Natural killer cell (primary cell): Measurements from ENCODE around the gene PRR20G. TPM values are rescaled to one million over a fixed set of nuclear protein-coding genes. Genes with fewer than 3 reads are reported as not detected.
"Not testable (repeated sequence)": the region's sequence is repeated elsewhere in the genome, so short reads cannot be mapped to it uniquely, and the experiment has no call there.

Experiments used
- ATAC-seq, 3 donors: fragments of 150-1000 bp in 2 of 3; fragments of 200-7000 bp in 1 of 3; cut with Tn5 transposase; 1 replicate in 1 of 3; 2 replicates in 2 of 3; pipeline ENCODE4 v1.10.0; 2021; ENCODE audit warnings: mild to moderate bottlenecking in 2 of 3, moderate library complexity in 2 of 3
- DNase-seq, 2 donors: peaks; one replicate each; pipeline versions ENCODE4 v3.0.0 to v3.0.0-alpha.2; 2013 to 2021; ENCODE audit warnings: mixed read lengths in 1 of 2
- H3K27ac ChIP-seq: one replicate; pipeline ENCODE4 v1.5.1; 2013; ENCODE audit warnings: mild to moderate bottlenecking, low read length
- H3K27me3 ChIP-seq: one replicate; pipeline ENCODE4 v1.6.1; 2013; ENCODE audit warnings: low read length; ENCODE audit not compliant: control insufficient read depth, insufficient read depth
- H3K36me3 ChIP-seq: one replicate; pipeline ENCODE4 v1.6.1; 2013; ENCODE audit warnings: low read length; ENCODE audit not compliant: control insufficient read depth, insufficient read depth
- H3K4me1 ChIP-seq: one replicate; pipeline ENCODE4 v1.6.1; 2013; ENCODE audit warnings: low read length; ENCODE audit not compliant: control insufficient read depth, insufficient read depth
- H3K4me3 ChIP-seq: one replicate; pipeline ENCODE4 v1.5.1; 2013; ENCODE audit warnings: low read length
- H3K9me3 ChIP-seq: one replicate; pipeline ENCODE4 v1.6.1; 2013; ENCODE audit warnings: low read length; ENCODE audit not compliant: control insufficient read depth, insufficient read depth
- H3K27ac Mint-ChIP-seq, 2 donors: one replicate each; pipeline ENCODE4 v1.8.0; 2022; ENCODE audit warnings: mild to moderate bottlenecking in 2 of 2, mixed read lengths in 2 of 2, moderate library complexity in 1 of 2
- H3K27me3 Mint-ChIP-seq, 2 donors: one replicate each; pipeline ENCODE4 v1.8.0; 2022; ENCODE audit warnings: low read depth in 2 of 2, mixed read lengths in 2 of 2
- H3K36me3 Mint-ChIP-seq: one replicate; pipeline ENCODE4 v1.8.0; 2022; ENCODE audit warnings: mixed read lengths
- H3K4me1 Mint-ChIP-seq, 2 donors: one replicate each; pipeline ENCODE4 v1.8.0; 2022; ENCODE audit warnings: mixed read lengths in 2 of 2
- H3K4me3 Mint-ChIP-seq: one replicate; pipeline ENCODE4 v1.8.0; 2022; ENCODE audit warnings: mild to moderate bottlenecking, moderate library complexity, mixed read lengths
- H3K9me3 Mint-ChIP-seq, 2 donors: one replicate each; pipeline ENCODE4 v1.8.0; 2022; ENCODE audit warnings: mixed read lengths in 2 of 2
- CTCF ChIP-seq: fragments of 200-600 bp; IDR thresholded peaks from one replicate; pipeline ENCODE4 v1.8.0; 2022; ENCODE audit warnings: antibody characterized with exemption
- WGBS: methylation state at CpG from one replicate; pipeline ENCODE4 v1.1.7; 2013; ENCODE audit warnings: missing lambda C conversion rate; ENCODE audit not compliant: insufficient coverage; 5-methylcytosine and 5-hydroxymethylcytosine counted together
- intact Hi-C: fragments of 100-400 bp; cut with micrococcal nuclease; formaldehyde crosslinking; loops from one replicate; pipeline ENCODE4 v1.14.2; 2022
- total RNA-seq, 4 donors: library from RNA; stranded (reverse); fragments of 120-200 nt in 1 of 4; gene quantifications; one replicate each; pipeline versions ENCODE4 v1.2.3 to v1.2.4, GENCODE V29; 2013 to 2022

The PRR20G gene
- total RNA-seq, 3 donors from 2014 or later (not counting 1 experiment from before 2014, with no cell fraction given) = not detected

- Histone ChIP-seq H3K9me3 (no peaks in the 10 kb centered on the region), H3K4me3 (no peak overlapping the region), H3K27ac (no peak overlapping the region), H3K27me3 (no peaks in the 10 kb centered on the region), H3K4me1 (no peaks in the 10 kb centered on the region), H3K36me3 (no peaks in the 10 kb centered on the region)
- H3K27me3 Mint-ChIP-seq = peaks cover 3 to 14% of the 10 kb centered on the region in 2 donors
- H3K4me3 Mint-ChIP-seq = no peak overlapping the region
- peaks cover 0 to 3% of the 10 kb centered on the region in 2 donors for H3K9me3 Mint-ChIP-seq
- intact Hi-C loops = no loop called here
- no peak for TF ChIP-seq CTCF
- DNase-seq = no peak
- no peaks in the 10 kb centered on the region for H3K36me3 Mint-ChIP-seq
- H3K27ac Mint-ChIP-seq = no peak overlapping the region
- WGBS = 64% methylated on average over 4 of the region's 4 CpGs
- no peak for ATAC-seq
- no peaks in the 10 kb centered on the region for H3K4me1 Mint-ChIP-seq
Measured at GRCh38 chr3:127320529-127321121, 32.8 kb upstream of the PRR20G start.

DNA sequence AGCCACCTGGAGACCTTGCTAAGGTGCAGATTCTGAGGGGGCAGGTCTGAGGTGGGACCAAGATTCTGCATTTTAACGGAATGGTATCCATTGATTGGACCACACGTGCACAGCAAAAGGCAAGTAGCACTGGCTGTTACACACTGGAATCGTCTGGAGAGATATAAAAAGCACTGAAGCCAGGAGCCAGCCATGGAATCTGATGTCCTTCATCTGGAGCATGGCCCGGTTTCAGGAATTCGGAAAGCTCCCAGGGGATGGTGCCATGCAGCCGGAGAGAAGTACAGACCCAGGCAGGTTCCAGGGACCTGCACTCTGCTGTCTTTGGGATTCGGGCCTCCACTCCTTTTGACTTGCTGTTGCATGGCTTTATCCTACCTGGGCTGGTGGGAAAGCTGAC, 28.8 kb upstream of the PRR20G start:
- H3K27me3 Mint-ChIP-seq = peaks cover 5 to 18% of the 10 kb centered on the region in 2 donors
- WGBS = 81% methylated on average over 7 of the region's 7 CpGs
- no peak overlapping the region for H3K27ac Mint-ChIP-seq
- H3K4me1 ChIP-seq = no peaks in the 10 kb centered on the region
- H3K9me3 ChIP-seq = no peaks in the 10 kb centered on the region
- ATAC-seq (no peak), DNase-seq (no peak)
- H3K27me3 ChIP-seq = peaks cover 3% of the 10 kb centered on the region
- no peaks in the 10 kb centered on the region for H3K4me1 Mint-ChIP-seq
- H3K4me3 Mint-ChIP-seq = no peak overlapping the region
- no peaks in the 10 kb centered on the region for H3K36me3 Mint-ChIP-seq
- intact Hi-C loops = no loop called here
- peaks cover 0 to 3% of the 10 kb centered on the region in 2 donors for H3K9me3 Mint-ChIP-seq
- no peak overlapping the region for H3K4me3 ChIP-seq
- H3K27ac ChIP-seq = no peak overlapping the region
- no peak for TF ChIP-seq CTCF
- H3K36me3 ChIP-seq = no peaks in the 10 kb centered on the region

DNA sequence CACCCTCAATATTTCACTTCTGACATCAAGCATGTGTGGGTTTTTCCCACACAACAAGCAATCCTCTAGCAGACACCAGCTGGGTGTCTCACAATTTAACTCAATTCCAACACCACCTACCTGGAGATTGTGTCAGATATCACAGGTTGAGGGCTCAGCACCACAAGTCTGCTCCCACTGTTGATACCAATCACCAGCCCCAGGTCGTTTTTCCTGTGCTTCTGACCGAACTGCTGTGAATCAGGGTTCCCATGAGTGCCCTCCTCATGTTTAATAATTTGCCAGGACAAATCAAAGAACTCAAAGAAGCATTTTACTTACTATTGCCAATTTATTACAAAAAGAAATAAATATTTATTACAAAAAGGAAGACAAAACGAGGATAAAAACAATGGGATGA, 25.0 kb upstream of the PRR20G start:
- no peaks in the 10 kb centered on the region for H3K9me3 Mint-ChIP-seq
- H3K36me3 ChIP-seq = no peaks in the 10 kb centered on the region
- peaks cover 8 to 9% of the 10 kb centered on the region in 2 donors for H3K27me3 Mint-ChIP-seq
- H3K27me3 ChIP-seq = peaks cover 5% of the 10 kb centered on the region
- intact Hi-C loops = no loop called here
- DNase-seq = no peak
- H3K4me1 Mint-ChIP-seq = no peaks in the 10 kb centered on the region
- no peak overlapping the region for H3K4me3 Mint-ChIP-seq
- no peak overlapping the region for H3K27ac Mint-ChIP-seq
- no peak overlapping the region for H3K27ac ChIP-seq
- TF ChIP-seq CTCF = no peak
- 22% methylated on average over 2 of the region's 3 CpGs for WGBS
- H3K4me3 ChIP-seq = no peak overlapping the region
- ATAC-seq = no peak
- no peaks in the 10 kb centered on the region for H3K4me1 ChIP-seq
- no peaks in the 10 kb centered on the region for H3K36me3 Mint-ChIP-seq
- H3K9me3 ChIP-seq = no peaks in the 10 kb centered on the region

- H3K27ac ChIP-seq, H3K4me3 Mint-ChIP-seq, DNase-seq, H3K4me1 ChIP-seq, ATAC-seq, H3K27me3 ChIP-seq, H3K27ac Mint-ChIP-seq, H3K4me3 ChIP-seq, H3K9me3 Mint-ChIP-seq, H3K36me3 Mint-ChIP-seq, H3K4me1 Mint-ChIP-seq, intact Hi-C loops, H3K36me3 ChIP-seq, H3K9me3 ChIP-seq: not testable (repeated sequence)
- peaks cover 7 to 15% of the 10 kb centered on the region in 2 donors for H3K27me3 Mint-ChIP-seq
- 87% methylated on average over 28 of the region's 28 CpGs for WGBS
Measured at GRCh38 chr3:127308821-127309220, 21.0 kb upstream of the PRR20G start.
